Heart left ventricle (tissue), 13 donors: ENCODE data around the gene NOXA1.

ENCODE experiments used
- POLR2A ChIP-seq, 2 donors: fragments of 450-650 bp; IDR thresholded peaks; one replicate each; pipeline ENCODE4 v1.6.1; 2017; ENCODE audit warnings: antibody characterized with exemption in 2 of 2, mild to moderate bottlenecking in 2 of 2, moderate library complexity in 2 of 2
- TF ChIP-seq, protein P1 (sequence below), 12 donors: fragments of 200-600 bp; sonication (generic) in 4 of 12; IDR thresholded peaks; one replicate each; pipeline versions ENCODE4 v1.5.0 to v1.8.0; 2018 to 2022; ENCODE audit warnings: antibody characterized with exemption in 12 of 12, mild to moderate bottlenecking in 5 of 12
- donor health status: ischemic (EF 13 %, LVEDD 7.1; RV severe dilation, severe dysfunction).
- donor health status: DM: no; HTN: yes; CAD: no.
- donor health status: DM: no; HTN: no; CAD: no.
- donor health status: ischemic (EF 25% LVEDD 6.9; RV normal size, moderate dysfunction).
- donor health status: ischemic (EF 25% LVEDD 5.7; RV mildly dilated, moderate dysfunction).
- donor health status: ischemic (EF 35%, LVEDD 5.7; RV mildly dilated, moderate dysfunction).
- donor health status: nonischemic (EF 11% LVEDD 7.7; RV severe dilation, severe dysfunction).
- donor health status: DM: yes; HTN: yes; CAD: no.
- donor health status: PGD.
- donor health status: ischemic (EF 29% LVEDD 5.4; RV normal size, mild dysfunction).
- donor health status: nonischemic (EF 23%, LVEDD 6.1; RV moderate dilation, normal function).

DNA sequence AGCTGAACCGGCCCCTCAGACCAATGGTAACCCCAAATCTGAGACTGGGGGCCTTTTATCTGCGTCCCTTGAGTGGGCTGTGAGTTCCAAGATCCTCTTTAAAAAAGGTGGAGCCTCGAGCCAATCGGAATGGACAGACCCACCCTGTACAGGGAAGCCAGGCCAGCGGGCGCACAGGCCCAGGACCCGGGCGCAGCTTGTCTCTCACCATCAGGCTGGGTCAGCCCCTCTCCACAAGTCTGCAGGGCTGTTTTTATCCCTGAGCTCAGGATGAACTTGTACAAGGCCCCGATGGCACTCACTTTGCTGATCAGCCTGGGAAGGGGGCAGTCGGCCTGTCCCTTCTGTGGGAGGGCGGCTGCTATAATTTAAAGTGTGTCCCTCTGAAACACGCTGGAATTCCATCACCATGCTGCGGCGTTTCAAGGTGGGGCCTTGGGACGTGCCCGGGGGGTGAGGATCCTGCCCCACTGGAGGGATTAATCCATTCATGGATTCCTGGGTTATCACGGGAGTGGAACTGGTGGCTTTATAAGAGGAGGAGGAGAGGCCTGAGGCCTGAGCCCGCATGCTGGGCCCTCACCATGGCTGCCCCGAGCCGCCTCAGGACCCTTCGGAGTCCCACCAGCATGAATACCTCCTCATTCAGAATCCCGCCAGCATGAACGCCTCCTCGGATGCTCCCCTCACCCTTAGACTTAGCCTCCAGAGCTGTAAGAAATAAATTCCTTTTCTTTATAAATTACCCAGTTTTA lies 14.4 kb upstream of the NOXA1 start:
- TF ChIP-seq, protein P1, sequence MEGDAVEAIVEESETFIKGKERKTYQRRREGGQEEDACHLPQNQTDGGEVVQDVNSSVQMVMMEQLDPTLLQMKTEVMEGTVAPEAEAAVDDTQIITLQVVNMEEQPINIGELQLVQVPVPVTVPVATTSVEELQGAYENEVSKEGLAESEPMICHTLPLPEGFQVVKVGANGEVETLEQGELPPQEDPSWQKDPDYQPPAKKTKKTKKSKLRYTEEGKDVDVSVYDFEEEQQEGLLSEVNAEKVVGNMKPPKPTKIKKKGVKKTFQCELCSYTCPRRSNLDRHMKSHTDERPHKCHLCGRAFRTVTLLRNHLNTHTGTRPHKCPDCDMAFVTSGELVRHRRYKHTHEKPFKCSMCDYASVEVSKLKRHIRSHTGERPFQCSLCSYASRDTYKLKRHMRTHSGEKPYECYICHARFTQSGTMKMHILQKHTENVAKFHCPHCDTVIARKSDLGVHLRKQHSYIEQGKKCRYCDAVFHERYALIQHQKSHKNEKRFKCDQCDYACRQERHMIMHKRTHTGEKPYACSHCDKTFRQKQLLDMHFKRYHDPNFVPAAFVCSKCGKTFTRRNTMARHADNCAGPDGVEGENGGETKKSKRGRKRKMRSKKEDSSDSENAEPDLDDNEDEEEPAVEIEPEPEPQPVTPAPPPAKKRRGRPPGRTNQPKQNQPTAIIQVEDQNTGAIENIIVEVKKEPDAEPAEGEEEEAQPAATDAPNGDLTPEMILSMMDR (IDR thresholded peaks at IDR 0.05) = no peak
- TF ChIP-seq POLR2A (IDR thresholded peaks at IDR 0.05) = no peak
